Breast epithelium (tissue), 4 donors: ENCODE measurements around the gene TBR1. TPM values are rescaled to one million over a fixed set of nuclear protein-coding genes. Genes with fewer than 3 reads are reported as not detected.

ENCODE experiments used
- DNase-seq, 2 donors: peaks; one replicate each; pipeline ENCODE4 v3.0.0-alpha.2; 2019; ENCODE audit warnings: low spot score in 2 of 2
- H3K27ac ChIP-seq, 2 donors: fragments of 200-600 bp; sonication (generic) in 1 of 2; one replicate each; pipeline ENCODE4 v1.5.1; 2016 to 2019; ENCODE audit warnings: mild to moderate bottlenecking in 1 of 2
- H3K27me3 ChIP-seq, 2 donors: fragments of 200-600 bp; sonication (generic) in 1 of 2; one replicate each; pipeline versions ENCODE4 v1.5.1 to v1.6.0; 2017 to 2019; ENCODE audit warnings: control low read depth in 1 of 2, mild to moderate bottlenecking in 1 of 2
- H3K36me3 ChIP-seq: fragments of 200-600 bp; one replicate; pipeline ENCODE4 v1.5.1; 2019
- H3K4me1 ChIP-seq, 2 donors: fragments of 200-600 bp; sonication (generic); one replicate each; pipeline ENCODE4 v1.5.1; 2016 to 2019; ENCODE audit warnings: control low read depth in 1 of 2
- H3K4me3 ChIP-seq, 3 donors: fragments of 200-600 bp; sonication (generic); 1 replicate in 2 of 3; 2 replicates in 1 of 3; pipeline ENCODE4 v1.5.1; 2016 to 2019; ENCODE audit warnings: mild to moderate bottlenecking in 3 of 3, moderate library complexity in 2 of 3
- H3K9me3 ChIP-seq, 2 donors: fragments of 200-600 bp; sonication (generic) in 1 of 2; one replicate each; pipeline ENCODE4 v1.5.1; 2016 to 2019; ENCODE audit warnings: control low read depth in 1 of 2
- POLR2A ChIP-seq: fragments of 450-650 bp; IDR thresholded peaks from one replicate; pipeline ENCODE4 v1.6.1; 2016; ENCODE audit warnings: antibody characterized with exemption, mild to moderate bottlenecking, moderate library complexity
- POLR2AphosphoS5 ChIP-seq, 3 donors: sonication (generic); formaldehyde crosslinking; IDR thresholded peaks; one replicate each; pipeline ENCODE4 v1.6.1; 2017; ENCODE audit warnings: antibody characterized with exemption in 3 of 3
- intact Hi-C: fragments of 100-400 bp; cut with DNase I; formaldehyde crosslinking; loops from one replicate; pipeline ENCODE4 v1.15.1; 2023; ENCODE audit warnings: low total_unique reads
- total RNA-seq, 3 donors: library from RNA; depleted of rRNA; stranded (reverse); fragments of >200 nt; gene quantifications; one replicate each; pipeline ENCODE4 v1.1.0, GENCODE V29; 2016
- TF ChIP-seq, protein P1 (sequence below), 3 donors: fragments of 450-650 bp; IDR thresholded peaks; one replicate each; pipeline ENCODE4 v1.5.1; 2016 to 2017; ENCODE audit warnings: antibody characterized with exemption in 3 of 3, mild to moderate bottlenecking in 3 of 3, moderate library complexity in 3 of 3

Gene TBR1
- total RNA-seq, 3 donors from 2014 or later = 0.33 to 0.64 TPM; not detected in 1

DNA sequence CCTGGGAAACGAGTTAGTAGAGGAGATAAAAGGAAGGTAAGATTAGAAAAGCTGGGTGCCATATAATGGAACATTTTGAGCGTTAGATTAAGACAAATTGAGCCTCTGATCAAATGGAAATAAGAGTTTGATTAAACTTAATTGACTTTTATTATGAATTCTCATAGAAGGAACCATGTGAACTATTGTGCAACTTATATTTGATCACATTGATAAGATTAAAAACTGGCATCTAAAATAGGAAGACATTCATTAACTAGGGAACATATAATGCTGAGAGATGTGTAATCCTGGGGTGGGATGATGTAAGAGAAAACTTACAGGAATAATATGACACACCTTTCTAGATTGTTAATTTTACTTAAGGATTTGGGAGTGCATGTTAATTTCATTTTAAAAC lies 22.5 kb downstream of the TBR1 start:
- no peaks in the 10 kb centered on the region for H3K27me3 ChIP-seq
- no peaks in the 10 kb centered on the region for H3K36me3 ChIP-seq
- intact Hi-C loops = no loop called here
- no peaks in the 10 kb centered on the region for H3K9me3 ChIP-seq
- DNase-seq = no peak
- H3K4me1 ChIP-seq = no peaks in the 10 kb centered on the region
- TF ChIP-seq POLR2A (no peak), POLR2AphosphoS5 (IDR thresholded peaks at IDR 0.05) (no peak)
- no peak overlapping the region for H3K4me3 ChIP-seq
- H3K27ac ChIP-seq = no peak overlapping the region

DNA sequence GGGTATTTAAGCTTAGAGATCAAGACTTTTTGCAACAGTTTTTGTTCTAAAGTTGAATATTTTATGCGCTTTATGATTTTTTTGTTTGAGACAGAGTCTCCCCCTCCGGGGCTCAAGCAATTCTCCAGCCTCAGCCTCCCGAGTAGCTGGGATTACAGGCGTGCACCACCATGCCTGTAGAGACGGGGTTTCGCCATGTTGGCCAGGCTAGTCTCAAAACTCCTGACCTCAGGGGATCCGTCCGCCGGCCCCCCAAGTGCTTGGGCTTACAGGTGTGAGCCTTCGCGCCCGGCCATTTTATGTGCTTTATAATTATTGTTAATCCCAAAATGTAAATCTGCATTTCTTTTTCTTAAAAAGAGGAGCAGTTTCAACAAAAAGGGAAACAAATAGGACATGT lies 29.0 kb downstream of the TBR1 start:
- no peak overlapping the region for H3K4me3 ChIP-seq
- TF ChIP-seq POLR2A = no peak
- no peak for TF ChIP-seq POLR2AphosphoS5 (IDR thresholded peaks at IDR 0.05)
- TF ChIP-seq, protein P1, sequence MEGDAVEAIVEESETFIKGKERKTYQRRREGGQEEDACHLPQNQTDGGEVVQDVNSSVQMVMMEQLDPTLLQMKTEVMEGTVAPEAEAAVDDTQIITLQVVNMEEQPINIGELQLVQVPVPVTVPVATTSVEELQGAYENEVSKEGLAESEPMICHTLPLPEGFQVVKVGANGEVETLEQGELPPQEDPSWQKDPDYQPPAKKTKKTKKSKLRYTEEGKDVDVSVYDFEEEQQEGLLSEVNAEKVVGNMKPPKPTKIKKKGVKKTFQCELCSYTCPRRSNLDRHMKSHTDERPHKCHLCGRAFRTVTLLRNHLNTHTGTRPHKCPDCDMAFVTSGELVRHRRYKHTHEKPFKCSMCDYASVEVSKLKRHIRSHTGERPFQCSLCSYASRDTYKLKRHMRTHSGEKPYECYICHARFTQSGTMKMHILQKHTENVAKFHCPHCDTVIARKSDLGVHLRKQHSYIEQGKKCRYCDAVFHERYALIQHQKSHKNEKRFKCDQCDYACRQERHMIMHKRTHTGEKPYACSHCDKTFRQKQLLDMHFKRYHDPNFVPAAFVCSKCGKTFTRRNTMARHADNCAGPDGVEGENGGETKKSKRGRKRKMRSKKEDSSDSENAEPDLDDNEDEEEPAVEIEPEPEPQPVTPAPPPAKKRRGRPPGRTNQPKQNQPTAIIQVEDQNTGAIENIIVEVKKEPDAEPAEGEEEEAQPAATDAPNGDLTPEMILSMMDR (IDR thresholded peaks at IDR 0.05) = no peak
- H3K27ac ChIP-seq = no peak overlapping the region
- no peaks in the 10 kb centered on the region for H3K4me1 ChIP-seq
- no peak for DNase-seq
- intact Hi-C loops = no loop called here
- H3K36me3 ChIP-seq = no peaks in the 10 kb centered on the region
- no peaks in the 10 kb centered on the region for H3K27me3 ChIP-seq
- H3K9me3 ChIP-seq = no peaks in the 10 kb centered on the region

DNA sequence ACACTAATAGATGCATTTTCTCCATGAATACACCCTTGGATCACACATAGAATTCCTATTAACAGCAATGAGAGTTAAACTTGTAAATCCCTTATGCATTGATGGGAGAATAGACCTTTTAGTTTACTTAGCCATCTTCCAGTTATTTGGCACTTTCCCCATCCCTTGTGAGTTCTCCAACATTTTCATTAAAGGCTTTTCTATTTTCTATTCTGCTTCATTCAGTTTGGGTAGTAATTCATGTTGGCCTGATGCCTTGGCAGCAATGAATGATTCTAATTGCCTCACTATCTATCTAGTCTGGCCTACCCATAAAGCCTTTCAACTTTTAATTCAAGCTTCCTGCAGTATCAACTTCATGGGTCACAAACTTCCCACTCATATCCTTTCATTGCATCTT lies 32.3 kb downstream of the TBR1 start:
- Histone ChIP-seq H3K4me1 (no peaks in the 10 kb centered on the region), H3K27ac (no peak overlapping the region), H3K4me3 (no peak overlapping the region), H3K27me3 (no peaks in the 10 kb centered on the region), H3K36me3 (no peaks in the 10 kb centered on the region), H3K9me3 (no peaks in the 10 kb centered on the region)
- intact Hi-C loops = no loop called here
- TF ChIP-seq POLR2A (no peak), POLR2AphosphoS5 (IDR thresholded peaks at IDR 0.05) (no peak)
- TF ChIP-seq, protein P1 (IDR thresholded peaks at IDR 0.05) = no peak
- no peak for DNase-seq

DNA sequence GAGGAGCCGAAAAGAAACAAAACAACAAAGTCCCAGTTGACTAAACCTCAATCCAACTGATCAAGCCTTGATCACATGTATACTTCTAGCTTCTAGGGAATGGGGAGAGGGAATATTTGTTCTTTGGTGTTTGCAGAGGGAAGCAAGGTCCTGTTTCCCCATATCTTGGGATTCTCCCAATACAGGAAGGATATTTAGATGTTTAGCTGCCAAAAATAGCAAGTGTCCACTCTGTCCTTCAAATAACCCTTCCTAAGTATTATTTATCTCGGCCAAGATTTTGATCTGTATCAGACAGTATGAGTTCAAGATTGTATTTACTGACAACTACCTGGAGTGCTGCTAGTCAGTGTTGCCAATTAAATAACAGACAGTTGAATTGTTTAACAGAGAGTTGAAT lies 55.5 kb downstream of the TBR1 start:
- H3K4me1 ChIP-seq = no peaks in the 10 kb centered on the region
- TF ChIP-seq POLR2AphosphoS5 (IDR thresholded peaks at IDR 0.05) (no peak), POLR2A (no peak)
- TF ChIP-seq, protein P1 (IDR thresholded peaks at IDR 0.05) = no peak
- DNase-seq = no peak
- no peaks in the 10 kb centered on the region for H3K36me3 ChIP-seq
- H3K4me3 ChIP-seq = no peak overlapping the region
- no peaks in the 10 kb centered on the region for H3K27me3 ChIP-seq
- no peak overlapping the region for H3K27ac ChIP-seq
- intact Hi-C loops = no loop called here
- peaks cover 0 to 9% of the 10 kb centered on the region in 2 donors for H3K9me3 ChIP-seq

DNA sequence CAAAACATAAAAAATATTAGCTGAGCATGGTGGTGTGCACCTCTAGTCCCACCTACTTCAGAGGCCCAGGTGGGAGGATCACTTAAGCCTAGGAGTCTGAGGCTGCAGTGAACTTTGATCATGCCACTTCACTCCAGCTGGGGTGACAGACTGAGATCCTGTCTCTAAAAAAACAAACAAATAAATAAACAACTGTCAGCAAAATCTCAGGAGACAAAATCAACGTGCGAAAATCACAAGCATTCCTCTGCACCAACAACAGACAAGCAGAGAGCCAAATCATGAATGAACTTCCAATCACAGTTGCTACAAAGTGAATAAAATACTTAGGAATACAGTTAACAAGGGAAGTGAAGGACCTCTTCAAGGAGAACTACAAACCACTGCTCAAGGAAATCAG lies 58.8 kb downstream of the TBR1 start:
- no peaks in the 10 kb centered on the region for H3K4me1 ChIP-seq
- intact Hi-C loops = no loop called here
- no peaks in the 10 kb centered on the region for H3K36me3 ChIP-seq
- no peak overlapping the region for H3K4me3 ChIP-seq
- H3K27ac ChIP-seq = no peak overlapping the region
- no peak for TF ChIP-seq POLR2AphosphoS5 (IDR thresholded peaks at IDR 0.05)
- TF ChIP-seq POLR2A = no peak
- TF ChIP-seq, protein P1 (IDR thresholded peaks at IDR 0.05) = no peak
- no peak for DNase-seq
- peaks cover 0 to 14% of the 10 kb centered on the region in 2 donors for H3K9me3 ChIP-seq
- H3K27me3 ChIP-seq = no peaks in the 10 kb centered on the region

Other genes starting within 250 kb of the TBR1 start
- 10 to 100 TPM; 38.3 to 50.1 (median 38.7) TPM for gene PSMD14, start 107.9 kb upstream of the TBR1 start, total RNA-seq
- gene SLC4A10, start 208.1 kb downstream of the TBR1 start, total RNA-seq = under 1 TPM; under 0.01 to 0.33 (median 0.15) TPM